SK-N-MC (cell line): ENCODE measurements around the gene CSTF2T.

Experiments
- DNase-seq: peaks from one replicate; pipeline ENCODE4 v3.0.0-alpha.2; 2011; ENCODE audit warnings: low read depth, low spot score
- H3K27ac ChIP-seq: fragments of 200-600 bp; sonication (generic); 2 replicates; pipeline ENCODE4 v1.5.1; 2016; ENCODE audit warnings: mixed run types
- H3K36me3 ChIP-seq: fragments of 200-600 bp; sonication (generic); 2 replicates; pipeline ENCODE4 v1.6.1; 2017; ENCODE audit warnings: antibody characterized with exemption, low read length, mixed read lengths; ENCODE audit not compliant: insufficient read depth
- H3K4me3 ChIP-seq: fragments of 200-600 bp; sonication (generic); 2 replicates; pipeline ENCODE4 v1.5.1; 2016
- H3K9ac ChIP-seq: fragments of 200-600 bp; sonication (generic); 2 replicates; pipeline ENCODE4 v1.8.0; 2017; ENCODE audit warnings: mixed run types, mixed read lengths; ENCODE audit not compliant: insufficient read length
- H3K9me3 ChIP-seq: fragments of 200-600 bp; sonication (generic); 2 replicates; pipeline ENCODE4 v1.6.1; 2017; ENCODE audit warnings: low read depth, mild to moderate bottlenecking, antibody characterized with exemption, low read length, moderate library complexity, mixed read lengths
- EZH2 ChIP-seq: fragments of 200-600 bp; sonication (generic); IDR thresholded peaks from one replicate; pipeline ENCODE4 v1.6.1; 2017; ENCODE audit warnings: antibody characterized with exemption
- FOXP2 ChIP-seq: optimal IDR thresholded peaks from 2 replicates; pipeline ENCODE3; 2011; ENCODE audit warnings: mild to moderate bottlenecking, moderate library complexity; ENCODE audit not compliant: insufficient read depth; ENCODE audit errors: extremely low read length, control extremely low read depth
- POLR2AphosphoS5 ChIP-seq: IDR thresholded peaks from 2 replicates; pipeline ENCODE4 v1.6.1; 2012; ENCODE audit warnings: mild to moderate bottlenecking, low read depth, low read length, borderline replicate concordance

The CSTF2T gene

DNA sequence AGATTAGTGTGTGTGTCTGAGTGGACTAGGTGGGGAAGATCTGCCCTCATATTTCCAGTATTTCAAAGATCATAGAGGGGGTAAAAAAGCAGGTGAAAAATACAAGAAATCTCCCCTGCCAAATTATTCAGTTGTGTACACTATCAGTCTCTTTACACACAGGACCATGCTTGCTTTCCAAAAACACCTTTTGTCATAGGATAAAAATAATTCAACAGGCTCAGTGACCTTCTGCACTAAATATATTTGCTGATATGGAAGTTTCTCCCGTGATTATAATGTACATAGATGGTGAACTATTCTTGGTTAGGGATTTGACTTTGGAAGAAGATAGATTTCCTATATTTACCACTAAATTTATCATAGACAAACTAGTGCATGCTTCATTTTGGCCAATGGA is 24.6 kb upstream of the CSTF2T start:
- no peaks in the 10 kb centered on the region for H3K36me3 ChIP-seq
- DNase-seq = no peak
- H3K9me3 ChIP-seq = no peaks in the 10 kb centered on the region
- no peak overlapping the region for H3K4me3 ChIP-seq
- H3K9ac ChIP-seq = no peak overlapping the region
- TF ChIP-seq FOXP2 (no peak), EZH2 (no peak), POLR2AphosphoS5 (no peak)
- H3K27ac ChIP-seq = no peak overlapping the region

DNA sequence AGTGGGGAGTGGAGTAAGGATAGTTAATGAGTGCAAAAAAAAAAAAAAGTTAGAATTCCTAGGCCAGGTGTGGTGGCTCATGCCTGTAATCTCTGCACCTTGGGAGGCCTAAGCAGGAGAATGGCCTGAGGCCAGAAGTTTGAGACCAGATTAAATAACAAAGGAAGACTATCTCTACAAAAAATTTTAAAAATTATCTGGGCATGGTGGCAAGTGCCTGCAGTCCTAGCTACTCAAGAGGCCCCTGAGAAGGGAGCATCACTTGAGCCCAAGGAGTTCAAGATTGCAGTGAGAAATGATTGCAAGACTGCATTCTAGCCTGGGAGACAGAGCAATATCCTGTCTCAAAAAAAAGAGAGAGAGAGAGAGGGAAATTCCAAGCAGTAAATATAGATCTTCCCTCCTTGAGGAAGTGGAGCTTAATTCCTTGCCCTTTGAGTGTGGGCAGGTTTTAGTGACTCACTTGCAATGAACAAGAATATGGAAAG is 19.5 kb upstream of the CSTF2T start:
- Histone ChIP-seq H3K9me3 (no peaks in the 10 kb centered on the region), H3K9ac (no peak overlapping the region), H3K36me3 (no peaks in the 10 kb centered on the region), H3K27ac (no peak overlapping the region), H3K4me3 (no peak overlapping the region)
- DNase-seq = no peak
- no peak for TF ChIP-seq POLR2AphosphoS5
- no peak for TF ChIP-seq FOXP2

DNA sequence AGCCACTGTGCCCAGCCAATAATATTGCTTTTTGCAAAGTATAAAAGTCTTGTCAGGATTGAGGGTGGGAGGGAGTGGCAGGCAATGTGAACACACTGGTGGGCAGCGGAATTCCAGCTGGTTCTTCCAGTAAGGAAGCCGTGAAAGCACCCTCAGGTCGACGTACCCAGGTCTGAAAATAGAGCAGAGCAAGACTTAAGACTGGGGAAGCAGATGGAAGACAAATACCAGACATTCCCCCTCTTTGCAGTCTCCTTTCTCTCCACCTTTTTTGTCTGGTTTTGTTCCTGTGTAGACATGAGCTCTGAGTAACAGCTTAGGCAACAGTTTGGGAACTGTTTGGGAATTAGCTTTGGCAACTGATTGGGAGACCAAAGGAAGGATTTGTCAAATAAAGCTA is 17.6 kb upstream of the CSTF2T start:
- DNase-seq = no peak
- no peak for TF ChIP-seq EZH2
- TF ChIP-seq FOXP2 = no peak
- TF ChIP-seq POLR2AphosphoS5 = no peak
- Histone ChIP-seq H3K9ac (no peak overlapping the region), H3K9me3 (no peaks in the 10 kb centered on the region), H3K27ac (no peak overlapping the region), H3K36me3 (no peaks in the 10 kb centered on the region), H3K4me3 (no peak overlapping the region)

DNA sequence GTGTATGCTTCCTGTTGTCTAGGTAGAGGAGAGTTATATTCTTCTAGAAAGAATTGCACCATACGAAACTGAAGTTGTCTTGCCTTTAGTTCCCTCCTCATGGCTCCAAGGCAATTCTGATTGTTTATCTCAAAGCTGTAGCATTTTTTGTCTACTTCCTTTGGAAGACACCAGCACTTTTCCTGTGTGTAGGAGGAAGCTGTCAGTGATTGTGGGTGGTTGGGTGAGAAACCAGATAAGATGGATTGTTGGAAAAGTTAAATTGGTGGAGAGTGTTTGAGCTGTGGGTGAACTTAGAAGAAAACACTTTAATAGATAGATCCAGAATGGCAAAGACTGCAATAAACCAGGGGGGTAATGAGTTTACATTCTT is 12.1 kb upstream of the CSTF2T start:
- TF ChIP-seq EZH2 (no peak), FOXP2 (no peak)

DNA sequence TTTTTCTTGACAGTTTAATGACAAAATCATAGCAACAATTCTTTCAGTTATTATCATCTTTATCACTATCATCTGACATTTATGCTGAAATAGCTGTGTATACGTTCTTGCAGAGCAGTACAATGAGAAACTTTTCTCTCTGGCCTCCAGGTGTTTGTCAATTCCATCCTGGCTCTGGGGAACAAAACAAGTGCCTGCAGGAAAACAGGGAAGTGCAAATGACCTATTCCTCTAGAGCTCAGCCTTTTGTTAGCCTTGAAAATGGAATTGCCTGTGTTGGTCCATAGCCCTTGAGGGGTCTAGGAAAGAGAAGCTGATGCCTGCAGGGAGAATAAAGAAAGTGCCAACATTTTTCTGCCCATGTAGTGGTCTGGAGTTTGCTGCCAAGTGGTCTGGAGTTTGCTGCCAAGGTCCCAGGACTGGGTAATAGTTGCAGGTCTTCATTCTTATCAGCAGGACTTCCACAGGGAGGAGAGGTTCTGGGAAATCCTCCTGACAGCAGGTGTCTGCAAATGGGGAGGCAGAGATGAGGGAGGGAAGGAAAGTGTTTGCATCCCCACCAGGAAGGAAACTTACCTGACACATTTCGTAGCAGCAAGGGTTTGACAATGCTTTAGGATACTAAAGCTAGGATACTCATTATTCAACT is 10.1 kb upstream of the CSTF2T start:
- no peaks in the 10 kb centered on the region for H3K9me3 ChIP-seq
- DNase-seq = no peak
- no peak overlapping the region for H3K27ac ChIP-seq
- H3K4me3 ChIP-seq = no peak overlapping the region
- H3K9ac ChIP-seq = no peak overlapping the region
- TF ChIP-seq POLR2AphosphoS5 (no peak), FOXP2 (no peak), EZH2 (no peak)
- no peaks in the 10 kb centered on the region for H3K36me3 ChIP-seq

More for the DNA sequence above, 12.1 kb upstream of the CSTF2T start:
- H3K27ac ChIP-seq = no peak overlapping the region
- no peaks in the 10 kb centered on the region for H3K36me3 ChIP-seq
- H3K9me3 ChIP-seq = no peaks in the 10 kb centered on the region
- DNase-seq = no peak
- no peak overlapping the region for H3K4me3 ChIP-seq
- no peak overlapping the region for H3K9ac ChIP-seq

DNA sequence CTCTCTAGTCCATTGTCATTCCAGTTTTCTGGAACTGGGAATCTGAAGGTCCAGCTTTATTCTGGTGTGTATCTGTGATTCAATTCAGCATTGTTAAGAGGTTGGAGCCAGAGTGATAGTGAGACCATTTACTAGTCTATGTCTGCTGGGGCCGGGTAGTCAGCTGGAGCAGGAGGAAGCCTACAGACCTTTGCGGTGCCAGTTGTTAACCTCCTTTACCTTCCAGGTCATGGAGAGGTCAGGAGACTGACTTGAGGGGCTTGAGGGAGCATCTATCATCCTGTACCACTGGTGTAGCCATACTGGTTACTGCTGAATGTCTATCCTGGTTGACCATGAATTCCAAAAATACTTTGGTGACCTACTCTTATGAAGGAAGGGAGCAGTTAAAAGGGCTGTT is 9.2 kb upstream of the CSTF2T start:
- no peak overlapping the region for H3K27ac ChIP-seq

DNA sequence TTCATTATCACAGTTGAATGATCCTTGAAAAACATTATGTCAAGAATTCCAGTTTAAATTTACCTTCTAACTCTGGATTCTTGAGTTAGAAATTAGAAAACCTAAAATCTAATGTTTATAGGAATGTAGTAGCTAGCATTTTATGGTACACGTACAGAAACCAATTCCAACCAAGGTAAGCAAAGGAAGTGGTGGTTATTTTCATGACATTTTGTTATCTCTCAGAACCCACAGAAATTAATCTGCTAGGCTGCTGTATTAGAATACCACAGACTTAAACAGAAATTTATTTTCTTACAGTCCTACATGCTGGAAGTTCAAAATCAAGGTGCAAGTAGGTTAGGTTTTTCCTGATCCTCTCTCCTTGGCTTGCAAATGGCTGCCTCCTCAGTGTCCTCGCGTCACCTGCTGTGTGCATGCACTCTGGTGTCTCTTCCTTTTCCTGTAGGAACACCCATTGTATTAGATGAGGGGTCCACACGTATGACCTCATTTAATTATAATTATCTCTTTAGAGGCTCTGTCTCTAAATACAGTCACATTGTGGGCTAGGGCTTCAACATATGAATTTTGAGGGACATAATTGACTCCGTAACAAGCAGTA is 8.5 kb upstream of the CSTF2T start:
- TF ChIP-seq POLR2AphosphoS5 = no peak
- no peak for TF ChIP-seq EZH2
- TF ChIP-seq FOXP2 = no peak
- no peak overlapping the region for H3K9ac ChIP-seq
- DNase-seq = no peak

More for the DNA sequence above, 9.2 kb upstream of the CSTF2T start:
- Histone ChIP-seq H3K4me3 (no peak overlapping the region), H3K9me3 (no peaks in the 10 kb centered on the region), H3K36me3 (no peaks in the 10 kb centered on the region), H3K9ac (no peak overlapping the region)
- DNase-seq = no peak
- TF ChIP-seq FOXP2 (no peak), EZH2 (no peak), POLR2AphosphoS5 (no peak)

DNA sequence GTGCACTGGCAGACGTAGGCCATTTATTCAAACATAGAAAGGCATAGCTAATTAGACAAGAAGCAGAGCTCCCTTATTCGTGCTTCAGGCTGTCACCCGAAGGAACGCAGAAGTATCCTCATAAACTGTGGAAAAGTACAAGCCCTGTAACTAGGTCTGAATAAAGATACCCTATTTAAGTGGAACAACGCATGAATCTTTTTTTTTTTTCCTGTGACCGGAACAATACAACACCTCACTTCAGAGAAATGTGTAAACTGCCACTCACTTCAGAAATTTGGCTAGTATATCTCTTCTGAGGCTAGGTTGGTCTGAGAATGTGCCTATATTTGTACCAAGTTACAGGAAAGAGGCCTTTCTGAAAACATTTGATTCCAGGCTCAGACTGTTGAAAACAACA is 8.0 kb upstream of the CSTF2T start:
- no peaks in the 10 kb centered on the region for H3K36me3 ChIP-seq
- H3K9me3 ChIP-seq = no peaks in the 10 kb centered on the region
- H3K4me3 ChIP-seq = no peak overlapping the region
- no peak overlapping the region for H3K27ac ChIP-seq
- no peak for DNase-seq
- H3K9ac ChIP-seq = no peak overlapping the region
- no peak for TF ChIP-seq EZH2
- no peak for TF ChIP-seq FOXP2
- TF ChIP-seq POLR2AphosphoS5 = no peak

More for the DNA sequence above, 8.5 kb upstream of the CSTF2T start:
- no peak overlapping the region for H3K27ac ChIP-seq
- H3K4me3 ChIP-seq = no peak overlapping the region
- no peaks in the 10 kb centered on the region for H3K36me3 ChIP-seq
- H3K9me3 ChIP-seq = no peaks in the 10 kb centered on the region
